Vagina (tissue), 2 donors: ENCODE results near the gene KCNK1.

ENCODE experiments used
- CTCF ChIP-seq, 3 experiments: fragments of 450-650 bp in 2 of 3; fragments of 200-600 bp in 1 of 3; sonication (generic) in 1 of 3; IDR thresholded peaks; one replicate each; pipeline ENCODE4 v1.5.1; 2017 to 2019; ENCODE audit warnings: antibody characterized with exemption in 3 of 3, mild to moderate bottlenecking in 2 of 3, moderate library complexity in 2 of 3
- POLR2A ChIP-seq, 2 donors: fragments of 450-650 bp; IDR thresholded peaks; one replicate each; pipeline ENCODE4 v1.6.1; 2017; ENCODE audit warnings: antibody characterized with exemption in 2 of 2, mild to moderate bottlenecking in 2 of 2, moderate library complexity in 2 of 2

DNA sequence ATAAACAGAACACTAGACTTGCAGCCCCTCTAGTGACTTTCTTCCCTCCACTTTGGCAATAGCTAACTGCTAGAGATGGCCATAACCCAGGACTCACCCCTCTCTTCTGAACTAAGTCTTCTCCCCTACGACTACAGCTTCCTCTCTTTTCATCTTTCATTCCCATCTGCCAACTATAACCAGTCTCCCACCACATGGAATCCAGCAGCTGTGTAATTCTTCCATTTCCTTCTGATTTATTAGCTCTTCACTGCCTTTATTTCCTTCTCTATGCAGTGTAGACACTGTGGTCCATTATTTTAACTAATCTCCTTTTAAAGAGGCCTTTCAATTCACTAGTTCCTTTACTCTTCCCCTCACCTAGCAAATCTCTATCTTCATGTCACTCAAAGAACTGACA is 13.4 kb upstream of the KCNK1 start:
- TF ChIP-seq CTCF (IDR thresholded peaks at IDR 0.05): no peak
- TF ChIP-seq POLR2A (IDR thresholded peaks at IDR 0.05): no peak
